Inflammatory macrophage treated with lipopolysaccharide for 4 hours (primary cell): ENCODE measurements around the gene ATP13A1.
"Not testable (repeated sequence)": the region's sequence is repeated elsewhere in the genome, so short reads cannot be mapped to it uniquely, and the experiment has no call there.

Experiments used
- DNase-seq: peaks from one replicate; pipeline ENCODE4 v3.0.0-alpha.2; 2020

Gene ATP13A1

DNA sequence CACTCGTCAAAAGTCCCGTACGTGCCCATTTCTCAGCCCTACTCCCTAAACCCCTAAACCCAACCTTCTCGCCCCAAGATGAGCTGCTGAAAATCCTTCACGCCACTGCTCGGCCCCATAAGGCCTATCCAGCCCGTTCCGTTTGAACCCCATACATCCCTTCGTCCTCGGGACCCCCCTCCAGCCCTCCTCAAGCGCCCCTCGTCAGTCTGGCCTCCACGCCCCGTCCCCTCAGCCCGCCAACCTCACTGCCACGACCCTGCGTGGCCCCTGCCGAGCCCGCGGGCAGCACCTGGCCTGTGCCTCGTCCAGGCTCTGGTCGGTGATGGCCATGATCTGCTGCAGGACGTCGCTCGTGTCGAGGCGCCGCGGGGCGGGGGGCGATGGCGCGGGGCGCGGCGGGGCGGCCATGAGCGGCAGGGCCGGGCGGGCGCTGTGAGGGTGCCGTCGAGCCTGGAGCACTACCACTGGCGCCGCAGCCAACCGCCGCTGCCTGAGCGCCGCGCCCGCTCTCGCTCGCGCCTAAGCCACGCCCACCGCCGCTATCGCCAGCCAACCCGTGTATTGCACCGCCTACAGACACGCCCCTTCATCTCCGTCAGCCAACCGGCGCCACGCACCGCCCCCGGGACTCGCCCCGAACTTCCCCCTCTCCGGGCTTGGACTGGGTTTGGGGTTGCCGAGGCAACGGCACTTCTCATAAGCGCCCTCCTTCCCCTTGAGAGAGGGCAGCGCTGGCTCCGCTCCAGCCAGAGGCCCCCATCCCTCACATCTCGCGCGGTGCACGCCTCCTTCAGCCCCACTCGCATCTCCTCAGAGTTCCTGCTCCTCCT lies 45.0 kb downstream of the ATP13A1 start, which contains the start of gene PBX4:
Gene PBX4 (minus strand): TSS at position 469 of the 833 bp plus-strand sequence. CDS start 58 bp downstream, at position 411.
- peak; percentile 97 for DNase-seq

GRCh38 chr19:19615086-19615485 lies 48.4 kb downstream of the ATP13A1 start:
- no peak for DNase-seq

- DNase-seq, result no peak
Observed at GRCh38 chr19:19613506-19613905, 50.0 kb downstream of the ATP13A1 start.

DNA sequence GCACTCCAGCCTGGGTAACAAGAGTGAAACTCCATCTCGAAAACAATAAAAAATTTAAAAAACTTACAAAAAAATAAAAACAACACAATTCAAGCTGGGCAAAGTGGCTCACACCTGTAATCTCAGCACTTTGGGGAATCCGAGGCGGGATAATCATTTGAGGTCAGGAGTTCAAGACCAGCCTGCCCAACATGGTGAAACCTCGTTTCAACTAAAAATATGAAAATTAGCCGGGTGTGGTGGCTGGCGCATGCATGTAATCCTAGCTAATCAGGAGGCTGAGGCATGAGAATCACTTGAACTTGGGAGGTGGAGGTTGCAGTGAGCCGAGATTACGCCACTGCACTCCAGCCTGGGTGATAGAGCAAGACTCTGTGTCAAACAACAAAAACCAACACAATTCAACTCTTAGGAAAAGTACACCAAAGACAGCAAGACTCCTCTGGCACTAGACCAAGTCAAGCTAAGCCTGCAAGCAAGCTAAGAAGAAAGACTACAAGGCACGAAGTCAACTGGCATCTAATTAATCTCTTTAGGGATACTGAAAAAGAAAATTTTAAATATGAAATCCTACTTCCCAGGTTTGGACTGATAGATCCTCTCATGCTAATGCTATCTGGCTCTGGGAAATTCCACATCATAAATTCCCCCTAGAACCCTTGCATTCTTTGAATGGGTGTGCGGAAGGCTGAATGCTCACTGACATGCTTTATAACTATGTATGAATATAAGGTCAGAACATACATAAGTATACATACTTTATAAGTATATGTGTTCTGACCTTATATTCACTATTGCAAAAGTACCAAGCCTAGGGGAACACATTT lies 52.9 kb downstream of the ATP13A1 start:
- no peak for DNase-seq

- not testable (repeated sequence) for DNase-seq
Observed at GRCh38 chr19:19606686-19607085, 56.8 kb downstream of the ATP13A1 start.

DNA sequence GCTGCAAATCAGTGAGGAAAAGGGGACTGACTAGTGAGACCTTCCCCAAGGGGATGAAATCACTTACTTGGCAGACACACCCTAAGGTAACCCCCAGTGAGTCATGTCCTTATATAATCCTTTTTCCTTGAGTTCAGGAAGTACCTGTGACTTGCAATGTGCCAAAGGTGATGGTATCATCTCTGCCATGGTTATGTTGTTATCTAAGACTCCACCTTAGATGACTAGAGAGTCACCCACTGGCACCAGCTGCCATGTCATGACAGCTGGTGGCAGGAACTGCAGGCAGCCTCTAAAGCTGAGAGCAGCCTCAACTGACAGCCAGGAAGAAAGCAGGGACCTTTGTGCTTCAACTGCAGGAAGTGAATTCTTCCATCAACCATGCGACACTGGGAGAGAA lies 57.5 kb downstream of the ATP13A1 start:
- peak; percentile 27 for DNase-seq

DNA sequence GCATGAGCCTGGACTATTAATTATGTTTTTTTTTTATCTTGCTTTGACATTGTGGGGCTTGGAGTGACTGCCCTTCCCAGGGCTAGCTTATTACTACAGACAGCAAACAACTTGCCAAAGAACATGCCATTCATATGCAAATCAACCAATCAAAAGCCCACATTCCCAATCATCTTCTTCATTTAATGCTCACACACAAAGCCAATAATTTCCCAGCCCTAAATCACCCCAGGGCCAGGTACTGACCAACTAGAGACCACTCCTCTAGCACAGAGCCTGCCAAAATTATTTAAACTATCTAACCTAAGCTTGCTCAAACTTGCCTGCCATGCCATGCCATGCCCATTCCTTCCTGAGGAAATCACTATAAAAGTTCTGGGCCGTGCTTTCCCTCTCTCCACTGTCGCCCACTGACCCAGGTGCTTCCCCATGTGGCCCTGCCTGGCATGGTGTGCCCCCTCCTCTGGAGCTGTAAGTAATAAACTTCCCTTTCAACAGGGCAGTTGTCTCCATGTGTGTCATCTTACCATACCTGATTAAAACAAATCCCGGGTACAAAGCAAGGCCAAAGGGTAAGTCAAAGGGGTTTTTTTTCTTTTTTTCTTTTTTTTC lies 60.7 kb downstream of the ATP13A1 start:
- no peak for DNase-seq

- no peak for DNase-seq
Observed at GRCh38 chr19:19602136-19602712, 61.3 kb downstream of the ATP13A1 start.

DNA sequence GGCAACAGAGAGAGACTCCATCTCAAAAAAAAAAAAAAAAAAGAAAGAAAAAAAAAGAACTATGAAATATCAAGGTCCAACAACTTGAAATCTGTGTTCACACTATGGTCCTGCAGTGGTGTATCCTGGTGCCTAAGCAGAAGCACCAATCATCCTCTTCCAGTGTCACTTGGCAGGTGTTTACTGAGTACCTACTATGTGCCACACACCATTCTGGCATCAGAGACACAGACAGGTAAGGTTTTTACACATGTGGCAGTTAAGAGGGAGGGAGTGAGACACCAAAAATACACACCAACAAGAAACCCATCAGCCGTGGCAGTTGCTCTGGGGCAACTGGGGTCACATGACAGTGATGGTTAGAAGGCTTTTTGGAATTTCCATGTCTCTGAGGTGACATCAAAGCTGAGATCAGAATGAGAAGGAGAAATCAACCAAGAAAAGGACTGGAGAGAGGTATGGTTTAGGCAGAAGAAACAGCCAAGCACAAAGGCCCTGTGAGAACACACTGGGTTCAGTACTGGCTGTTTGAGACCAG lies 62.6 kb downstream of the ATP13A1 start:
- peak; percentile 72 for DNase-seq

DNA sequence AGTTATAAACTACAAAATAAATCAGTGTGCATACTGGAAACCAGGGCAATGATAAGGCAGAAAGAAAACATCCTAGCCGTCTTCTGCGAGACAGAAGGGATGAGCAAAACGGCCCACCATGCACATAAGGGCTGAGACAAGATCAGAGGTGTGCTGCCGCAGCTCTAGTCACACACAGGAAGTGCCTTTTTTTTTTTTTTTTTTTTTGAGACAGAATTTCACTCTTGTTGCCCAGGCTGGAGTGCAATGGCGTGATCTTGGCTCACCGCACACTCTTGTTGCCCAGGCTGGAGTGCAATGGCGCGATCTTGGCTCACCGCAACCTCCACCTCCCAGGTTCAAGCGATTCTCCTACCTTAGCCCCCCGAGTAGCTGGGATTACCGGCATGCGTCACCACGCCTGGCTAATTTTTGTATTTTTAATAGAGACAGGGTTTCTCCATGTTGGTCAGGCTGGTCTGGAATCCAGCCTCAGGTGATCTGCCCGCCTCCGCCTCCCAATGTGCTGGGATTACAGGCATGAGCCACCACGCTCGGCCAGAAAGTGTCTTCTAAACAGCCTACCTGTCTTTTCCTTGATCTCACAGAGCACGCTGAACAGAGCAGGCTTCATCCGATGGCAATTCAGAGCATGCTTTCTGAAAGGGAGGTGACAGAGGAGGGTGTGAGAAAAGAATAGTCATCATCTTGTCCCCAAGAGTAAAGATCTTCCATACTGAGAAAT lies 64.6 kb downstream of the ATP13A1 start:
- DNase-seq, result not testable (repeated sequence)

GRCh38 chr19:19597809-19598306 lies 65.6 kb downstream of the ATP13A1 start:
- DNase-seq, result peak; percentile 92
